HepG2 (cell line): Measurements from ENCODE around the gene UNG. TPM values are rescaled to one million over a fixed set of nuclear protein-coding genes. Genes with fewer than 3 reads are reported as not detected.

Source experiments
- CHCHD3 ChIP-seq: sonication (generic); formaldehyde crosslinking; IDR thresholded peaks from 2 replicates; pipeline ENCODE4 v1.8.0; 2022; ENCODE audit warnings: mild to moderate bottlenecking, missing genetic modification reagents, moderate library complexity
- CSRNP1 ChIP-seq: sonication (generic); formaldehyde crosslinking; IDR thresholded peaks from 2 replicates; pipeline ENCODE4 v1.8.1; 2023; ENCODE audit warnings: mild to moderate bottlenecking, missing genetic modification reagents
- DNMT3B ChIP-seq: conservative IDR thresholded peaks from 2 replicates; pipeline ENCODE4 v1.6.1; 2016; ENCODE audit warnings: missing biosample characterization, control low read depth
- IKZF1 ChIP-seq: fragments of 450-650 bp; IDR thresholded peaks from 2 replicates; pipeline ENCODE4 v1.7.1; 2016
- KLF13 ChIP-seq: sonication (generic); formaldehyde crosslinking; IDR thresholded peaks from 2 replicates; pipeline ENCODE4 v1.4.0; 2020; ENCODE audit warnings: mild to moderate bottlenecking, missing genetic modification reagents
- MBD4 ChIP-seq: IDR thresholded peaks from 2 replicates; pipeline ENCODE4 v1.6.1; 2012; ENCODE audit warnings: low read length, inconsistent platforms, borderline replicate concordance
- NFE2L2 ChIP-seq: fragments of 150-350 bp; IDR thresholded peaks from 2 replicates; pipeline ENCODE4 v1.6.1; 2014; ENCODE audit warnings: low read length
- NFYC ChIP-seq: IDR thresholded peaks from 2 replicates; pipeline ENCODE4 v1.6.1; 2016; ENCODE audit warnings: missing genetic modification reagents, missing compliant biosample characterization
- PATZ1 ChIP-seq: sonication (generic); formaldehyde crosslinking; IDR thresholded peaks from 2 replicates; pipeline ENCODE4 v1.4.0; 2020; ENCODE audit warnings: missing genetic modification reagents
- SIN3A ChIP-seq: IDR thresholded peaks from 2 replicates; pipeline ENCODE4 v1.6.1; 2011; ENCODE audit warnings: low read depth, mild to moderate bottlenecking, control low read depth, low read length, borderline replicate concordance
- TBX2 ChIP-seq: sonication (generic); formaldehyde crosslinking; IDR thresholded peaks from 2 replicates; pipeline ENCODE4 v1.5.0; 2020; ENCODE audit warnings: missing genetic modification reagents, mild to moderate bottlenecking, borderline replicate concordance
- ZBTB49 ChIP-seq: sonication (generic); formaldehyde crosslinking; IDR thresholded peaks from 2 replicates; pipeline ENCODE4 v1.4.0; 2020; ENCODE audit warnings: missing genetic modification reagents, borderline replicate concordance
- ZMYM2 ChIP-seq: sonication (generic); formaldehyde crosslinking; IDR thresholded peaks from 2 replicates; pipeline ENCODE4 v1.8.0; 2022; ENCODE audit warnings: mild to moderate bottlenecking, missing genetic modification reagents
- ZNF263 ChIP-seq: sonication (generic); formaldehyde crosslinking; IDR thresholded peaks from 2 replicates; pipeline ENCODE4 v1.4.0; 2020; ENCODE audit warnings: missing genetic modification reagents
- ZNF335 ChIP-seq: sonication (generic); formaldehyde crosslinking; IDR thresholded peaks from 2 replicates; pipeline ENCODE4 v1.4.0; 2020; ENCODE audit warnings: missing genetic modification reagents
- ZNF503 ChIP-seq: sonication (generic); formaldehyde crosslinking; IDR thresholded peaks from 2 replicates; pipeline ENCODE4 v1.4.0; 2020; ENCODE audit warnings: missing genetic modification reagents
- ZNF574 ChIP-seq: sonication (generic); formaldehyde crosslinking; IDR thresholded peaks from 2 replicates; pipeline ENCODE4 v1.4.0; 2020; ENCODE audit warnings: missing genetic modification reagents
- ZNF776 ChIP-seq: sonication (generic); formaldehyde crosslinking; IDR thresholded peaks from 2 replicates; pipeline ENCODE4 v1.4.0; 2020; ENCODE audit warnings: mild to moderate bottlenecking, missing genetic modification reagents
- polyA plus RNA-seq, 8 experiments: library from polyadenylated mRNA; depleted of rRNA in 3 of 8; stranded (reverse) in 7 of 8; unstranded in 1 of 8; fragments of >200 nt; fragmentation: Illumina TruSeq in 4 of 8; extraction: Trizol in 4 of 8; gene quantifications; 2 replicates each; pipeline versions ENCODE4 v1.2.1 to v1.2.3, GENCODE V29; 2011 to 2016; ENCODE audit warnings: low read depth in 4 of 8, missing spikeins in 1 of 8, mixed read lengths in 1 of 8; ENCODE audit not compliant: insufficient read depth in 1 of 8
- total RNA-seq, 5 experiments: library from RNA; depleted of rRNA; stranded (reverse); fragments of >200 nt; fragmentation: Illumina TruSeq; extraction: Trizol; gene quantifications; 2 replicates each; pipeline ENCODE4 v1.2.3, GENCODE V29; 2016; ENCODE audit warnings: low read depth in 1 of 5

UNG gene
- total and polyA plus RNA-seq, 2 of the 13 experiments (the other 11 are each of a cell fraction or from before 2014, with no cell fraction given): 23.3 to 114 TPM

- peak; percentile 96 for TF ChIP-seq CSRNP1 (CRISPR knock-in tag)
- TF ChIP-seq MBD4: no peak
- TF ChIP-seq PATZ1 (CRISPR knock-in tag): peak; percentile 66
- peak; percentile 96 for TF ChIP-seq ZNF776 (CRISPR knock-in tag)
- TF ChIP-seq ZNF574 (CRISPR knock-in tag): peak; percentile 97
- TF ChIP-seq TBX2: peak; percentile 90
- TF ChIP-seq IKZF1: no peak
- TF ChIP-seq ZBTB49 (CRISPR knock-in tag): no peak
- TF ChIP-seq DNMT3B: no peak
- peak; percentile 77; the same call in 1 of the 2 replicates for TF ChIP-seq CHCHD3 (CRISPR knock-in tag)
- peak; percentile 47; the same call in 1 of the 2 replicates for TF ChIP-seq ZNF263
- peak; percentile 80; the same call in 1 of the 2 replicates for TF ChIP-seq KLF13 (CRISPR knock-in tag)
- peak; percentile 60 for TF ChIP-seq NFYC (CRISPR knock-in tag)
- TF ChIP-seq ZNF503 (CRISPR knock-in tag): peak; percentile 52
- no peak for TF ChIP-seq NFE2L2
- peak; percentile 83 for TF ChIP-seq ZMYM2
- peak; percentile 90 for TF ChIP-seq ZNF335
- peak; percentile 52; the same call in 1 of the 2 replicates for TF ChIP-seq SIN3A
Measured at GRCh38 chr12:109093022-109093918, 4.1 kb upstream of the UNG start, which contains the start of gene ALKBH2 (continued).
